Hair follicular keratinocyte (primary cell): Measurements from ENCODE around the gene MST1. TPM values are rescaled to one million over a fixed set of nuclear protein-coding genes. Genes with fewer than 3 reads are reported as not detected.

Experiments
- total RNA-seq: library from RNA; depleted of rRNA; stranded (reverse); fragments of >200 nt; gene quantifications from 2 replicates; pipeline ENCODE4 v1.2.3, GENCODE V29; 2015

Gene MST1
- total RNA-seq, result 2.4 and 6.2 TPM in 2 replicates

DNA sequence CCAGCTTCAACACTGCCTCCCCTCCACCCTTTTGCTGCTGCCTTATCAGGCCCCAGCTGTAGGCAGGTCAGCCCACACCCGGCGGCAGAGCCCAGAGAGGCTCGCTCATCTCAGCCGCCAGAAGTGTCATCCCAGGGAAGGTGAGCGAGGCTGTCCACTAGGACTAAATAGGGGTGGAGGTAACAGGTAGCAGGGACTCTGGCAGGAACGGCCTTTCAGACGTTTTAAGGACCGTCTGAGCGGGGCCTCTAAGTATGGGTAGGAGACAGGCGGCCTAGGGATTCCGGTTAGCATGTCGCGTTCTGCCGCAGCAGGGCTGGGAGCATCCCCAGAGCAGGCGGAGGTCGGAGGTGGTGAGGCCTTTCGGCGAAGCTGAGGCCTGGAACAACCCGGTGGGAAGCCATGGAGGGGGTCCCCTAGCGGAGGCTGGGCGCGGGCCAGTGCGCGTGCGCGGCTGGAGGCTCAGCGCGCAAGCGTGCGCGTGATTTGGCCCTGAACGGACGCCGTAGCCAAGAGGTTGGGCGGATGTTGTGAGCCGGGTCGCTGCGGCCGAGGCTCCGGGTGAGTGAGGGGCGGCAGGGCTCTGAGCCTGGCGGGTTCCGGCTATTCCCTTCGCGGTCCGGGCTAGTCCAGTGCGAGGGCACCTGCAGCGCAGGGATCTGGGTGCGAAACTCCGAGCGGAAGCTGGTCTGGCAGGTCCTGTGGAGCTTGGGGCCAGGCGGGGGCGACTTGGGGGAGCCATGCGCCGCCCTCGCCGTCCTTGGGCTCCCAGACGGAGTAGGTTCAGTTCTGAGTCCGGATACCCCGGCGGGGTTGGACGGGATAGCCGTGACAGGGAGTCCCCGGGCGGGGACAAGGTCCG lies at the start of gene MST1, which contains the start of gene RNF123:
Gene MST1, minus strand, starts transcription at position 429 of the 862 bp plus-strand sequence. CDS start 783 bp downstream, outside the sequence.
Gene RNF123, plus strand, starts transcription at position 512 of the 862 bp plus-strand sequence. CDS start 1,609 bp downstream, outside the sequence.

GRCh38 chr3:49723628-49724551 lies 34.6 kb upstream of the MST1 start, which contains the start of gene GMPPB:
Gene GMPPB (minus strand): TSS chr3:49723951. CDS start chr3:49723726, 225 bp downstream.

DNA sequence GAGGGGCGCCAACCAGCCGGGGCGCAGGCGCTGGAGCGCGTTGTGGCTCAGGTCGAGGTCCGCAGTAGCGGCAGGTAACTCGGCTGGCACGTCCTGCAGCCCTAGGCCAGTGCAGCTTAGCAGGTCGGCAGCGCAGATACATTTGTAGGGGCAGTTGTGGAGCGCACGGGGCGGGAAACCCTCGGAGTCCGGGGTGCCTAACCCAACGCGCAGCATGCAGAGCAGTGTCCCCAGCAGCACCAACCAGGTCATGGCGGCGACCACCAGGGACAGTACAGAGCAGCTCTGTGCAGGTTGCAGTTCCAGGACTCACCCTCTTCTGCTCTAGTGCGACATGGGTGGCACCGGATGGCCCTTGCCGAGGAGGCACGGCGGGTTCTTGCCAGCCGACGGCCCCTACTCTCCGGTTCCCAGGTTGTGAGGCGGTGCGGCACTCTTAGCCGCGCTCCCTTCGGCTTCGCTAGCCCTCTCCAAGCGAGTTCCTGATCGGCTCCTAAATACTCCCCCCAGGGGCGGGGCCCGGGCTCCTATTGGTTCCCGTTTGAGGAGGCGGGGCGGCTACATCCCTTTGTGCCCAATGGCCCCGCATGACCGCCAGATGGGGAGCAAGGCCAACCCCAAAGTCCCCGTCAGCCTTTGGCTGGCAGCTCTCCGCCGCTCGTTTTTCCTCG lies 30.1 kb upstream of the MST1 start, which contains the start of gene AMIGO3:
Gene AMIGO3, minus strand, starts transcription at position 471 of the 671 bp plus-strand sequence. Its CDS starts 219 bp downstream, at position 252.

DNA sequence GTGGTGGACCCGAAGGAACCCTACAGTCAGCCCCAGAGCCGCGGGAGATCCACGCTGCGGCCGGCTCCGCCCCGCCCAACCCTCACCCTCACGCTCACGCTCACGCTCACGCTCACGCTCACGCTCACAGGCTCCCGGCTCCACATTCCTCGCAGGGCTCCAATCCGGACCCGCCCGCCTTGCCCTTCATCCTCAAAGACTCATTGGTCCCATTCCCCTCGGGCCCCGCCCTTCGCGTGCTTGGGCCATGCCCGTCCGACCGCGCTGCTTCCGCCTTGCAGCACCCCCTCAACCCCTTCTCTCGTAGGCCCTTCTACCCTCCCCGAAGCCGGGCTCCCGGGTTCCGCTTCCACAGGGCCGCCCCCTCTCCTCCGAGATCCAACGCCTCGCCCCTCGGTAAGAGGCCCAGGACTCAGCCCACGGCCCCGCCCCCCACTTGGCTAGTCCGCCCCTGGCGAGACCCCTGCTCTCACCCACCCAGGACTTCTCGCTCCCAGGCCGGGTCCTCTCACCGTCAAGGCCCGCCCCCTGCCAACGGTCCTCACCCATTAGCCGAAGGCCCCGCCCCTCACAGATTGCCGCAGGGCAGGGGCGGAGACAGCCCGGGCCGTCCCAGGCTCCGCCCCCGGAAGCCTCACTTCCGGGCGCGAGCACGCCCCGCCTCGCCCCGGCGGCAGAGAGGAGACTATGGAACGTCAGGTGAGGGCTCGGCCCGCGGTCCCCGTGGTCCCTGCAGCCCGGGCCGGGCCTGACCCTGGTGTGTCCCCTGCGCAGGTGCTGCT lies 15.4 kb downstream of the MST1 start, which contains the start of gene APEH:
Gene APEH, plus strand, starts transcription at position 637 of the 782 bp plus-strand sequence. Its CDS starts 51 bp downstream, at position 688.

Other genes with a start within 250 kb of the MST1 start
- 49.1 and 49.3 TPM in 2 replicates for gene DAG1, start 219.2 kb downstream of the MST1 start, total RNA-seq
- gene BSN, start 135.0 kb downstream of the MST1 start, total RNA-seq, result under 0.01 and 0.08 TPM in 2 replicates
- gene APEH, start 15.1 kb downstream of the MST1 start, total RNA-seq, result 176 and 220 TPM in 2 replicates
- gene RNF123, start 83 bp upstream of the MST1 start, total RNA-seq, result 21.1 and 22.8 TPM in 2 replicates
- not detected in 2 replicates for gene AMIGO3, start 30.2 kb upstream of the MST1 start, total RNA-seq
- 49.7 and 82.6 TPM in 2 replicates for gene GMPPB, start 34.5 kb upstream of the MST1 start, total RNA-seq
- 16.4 and 19.9 TPM in 2 replicates for gene IP6K1, start 97.1 kb upstream of the MST1 start, total RNA-seq
- gene CDHR4, start 110.4 kb upstream of the MST1 start, total RNA-seq, result not detected in 2 replicates
- gene INKA1, start 113.8 kb upstream of the MST1 start, total RNA-seq, result 26.6 and 28.2 TPM in 2 replicates
- gene UBA7, start 124.5 kb upstream of the MST1 start, total RNA-seq, result 1.1 and 1.8 TPM in 2 replicates
- 5.5 and 14.1 TPM in 2 replicates for gene TRAIP, start 167.1 kb upstream of the MST1 start, total RNA-seq
- not detected in 2 replicates for gene CAMKV, start 180.4 kb upstream of the MST1 start, total RNA-seq
- 17.8 and 21.9 TPM in 2 replicates for gene MST1R, start 214.4 kb upstream of the MST1 start, total RNA-seq
- gene MON1A, start 240.3 kb upstream of the MST1 start, total RNA-seq, result 21.6 and 27.1 TPM in 2 replicates